HFFc6 (cell line): ENCODE results near the gene FBXL12. TPM values are rescaled to one million over a fixed set of nuclear protein-coding genes. Genes with fewer than 3 reads are reported as not detected.

Experiments used
- DNase-seq: peaks from one replicate; pipeline ENCODE4 v3.0.0-alpha.2; 2018
- H3K27ac Mint-ChIP-seq: 2 replicates; pipeline ENCODE4 v1.8.0; 2020; ENCODE audit warnings: mild to moderate bottlenecking, mixed read lengths
- H3K27me3 Mint-ChIP-seq: 2 replicates; pipeline ENCODE4 v1.8.0; 2021; ENCODE audit warnings: mild to moderate bottlenecking, moderate library complexity, mixed read lengths; ENCODE audit not compliant: insufficient read depth
- H3K36me3 Mint-ChIP-seq: 2 replicates; pipeline ENCODE4 v1.8.0; 2021; ENCODE audit warnings: low read depth, mixed read lengths
- H3K4me1 Mint-ChIP-seq: 2 replicates; pipeline ENCODE4 v1.8.0; 2020; ENCODE audit warnings: low read depth, mixed read lengths
- H3K4me3 Mint-ChIP-seq: 2 replicates; pipeline ENCODE4 v1.8.0; 2020; ENCODE audit warnings: mild to moderate bottlenecking, moderate library complexity, mixed read lengths
- H3K9me3 Mint-ChIP-seq: 2 replicates; pipeline ENCODE4 v1.8.0; 2020; ENCODE audit warnings: mild to moderate bottlenecking, mixed read lengths
- long read RNA-seq: library from polyadenylated mRNA; unstranded; transcript quantifications from one replicate; pipeline ENCODE4 v2.0.0, GENCODE V29; 2019
- total RNA-seq, 6 experiments: library from RNA; stranded (reverse); fragmentation: NEBNext Ultra II Directional; extraction: Animal tissue kit (Norgen Biotek cat#: 25700); gene quantifications; 2 replicates in 1 of 6; 3 replicates in 5 of 6; pipeline ENCODE4 v1.2.3, GENCODE V29; 2021
- TF ChIP-seq, protein P1 (sequence below): fragments of 200-600 bp; sonication (generic); IDR thresholded peaks from 2 replicates; pipeline ENCODE4 v1.5.0; 2021; ENCODE audit warnings: antibody characterized with exemption, mild to moderate bottlenecking

The FBXL12 gene
- 10 to 100 TPM; 25.2 to 29.0 (median 27.2) TPM for total RNA-seq
- long read RNA-seq, transcript FBXL12-201 (3 exons, 1,852 nt) = major isoform, 33 of 61 reads
- long read RNA-seq, transcript FBXL12-206 (3 exons, 1,843 nt) = minor isoform, 5 of 61 reads
- long read RNA-seq, partial matches to known transcripts = 3 of 61 reads
- long read RNA-seq, other reads (novel, unspliced or antisense) = 3 of 61 reads

DNA sequence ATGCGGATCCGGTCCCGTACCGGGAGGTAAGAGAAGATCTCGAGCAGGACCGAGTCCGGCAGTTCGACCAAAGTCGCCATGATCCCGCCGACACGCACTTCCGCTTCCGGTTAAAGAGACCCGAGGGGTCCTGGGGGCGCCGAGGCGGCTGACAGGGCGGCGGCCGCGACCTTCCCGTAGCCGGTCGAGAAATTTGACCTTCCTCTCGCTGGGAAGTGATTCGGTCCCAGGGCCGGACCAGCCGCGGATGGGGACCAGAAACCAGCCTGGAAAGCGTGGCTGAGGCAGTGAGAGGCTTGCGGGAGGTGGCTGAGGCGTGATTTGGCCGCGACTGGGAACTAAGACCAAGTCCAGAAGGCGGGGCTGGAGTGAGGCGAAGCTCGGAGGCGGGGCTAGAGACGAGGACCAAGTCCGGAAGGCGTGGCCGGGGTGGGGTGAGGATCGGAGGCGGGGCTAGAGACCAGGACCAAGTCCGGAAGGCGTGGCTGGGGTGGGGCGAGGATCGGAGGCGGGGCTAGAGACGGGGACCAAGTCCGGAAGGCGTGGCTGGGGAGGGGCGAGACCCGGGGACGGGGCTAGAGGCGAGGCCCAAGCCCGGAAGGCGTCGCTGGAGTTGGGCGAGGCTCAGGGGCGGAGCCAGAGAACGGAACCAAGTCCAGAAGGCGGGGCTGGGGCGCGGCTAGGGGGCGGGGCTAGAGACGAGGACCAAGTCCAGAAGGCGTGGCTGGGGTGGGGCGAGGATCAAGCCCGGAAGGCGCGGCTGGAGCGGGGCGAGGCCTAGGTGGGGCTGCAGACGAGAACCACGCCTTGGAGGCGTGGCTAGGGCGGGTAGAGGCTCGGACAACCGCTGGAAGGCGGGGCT lies at the start of gene FBXL12:
Gene FBXL12, minus strand, starts transcription at position 346 of the 862 bp plus-strand sequence. Its CDS starts 266 bp downstream, at position 80.
- Mint-ChIP-seq H3K27ac (peak within 1 kb of the TSS; percentile 95), H3K9me3 (no peaks in the 10 kb centered on the region), H3K36me3 (peaks cover 18% of the 10 kb centered on the region), H3K4me1 (peaks cover 27% of the 10 kb centered on the region), H3K4me3 (peak within 1 kb of the TSS; percentile 94), H3K27me3 (peaks cover 1% of the 10 kb centered on the region)
- TF ChIP-seq, protein P1, sequence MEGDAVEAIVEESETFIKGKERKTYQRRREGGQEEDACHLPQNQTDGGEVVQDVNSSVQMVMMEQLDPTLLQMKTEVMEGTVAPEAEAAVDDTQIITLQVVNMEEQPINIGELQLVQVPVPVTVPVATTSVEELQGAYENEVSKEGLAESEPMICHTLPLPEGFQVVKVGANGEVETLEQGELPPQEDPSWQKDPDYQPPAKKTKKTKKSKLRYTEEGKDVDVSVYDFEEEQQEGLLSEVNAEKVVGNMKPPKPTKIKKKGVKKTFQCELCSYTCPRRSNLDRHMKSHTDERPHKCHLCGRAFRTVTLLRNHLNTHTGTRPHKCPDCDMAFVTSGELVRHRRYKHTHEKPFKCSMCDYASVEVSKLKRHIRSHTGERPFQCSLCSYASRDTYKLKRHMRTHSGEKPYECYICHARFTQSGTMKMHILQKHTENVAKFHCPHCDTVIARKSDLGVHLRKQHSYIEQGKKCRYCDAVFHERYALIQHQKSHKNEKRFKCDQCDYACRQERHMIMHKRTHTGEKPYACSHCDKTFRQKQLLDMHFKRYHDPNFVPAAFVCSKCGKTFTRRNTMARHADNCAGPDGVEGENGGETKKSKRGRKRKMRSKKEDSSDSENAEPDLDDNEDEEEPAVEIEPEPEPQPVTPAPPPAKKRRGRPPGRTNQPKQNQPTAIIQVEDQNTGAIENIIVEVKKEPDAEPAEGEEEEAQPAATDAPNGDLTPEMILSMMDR = no peak
- peak; percentile 99 for DNase-seq

GRCh38 chr19:9865732-9866501 lies 47.0 kb upstream of the FBXL12 start:
- no peaks in the 10 kb centered on the region for H3K4me1 Mint-ChIP-seq
- H3K27me3 Mint-ChIP-seq = peaks cover 13% of the 10 kb centered on the region
- TF ChIP-seq, protein P1 = no peak
- no peak overlapping the region for H3K27ac Mint-ChIP-seq
- no peaks in the 10 kb centered on the region for H3K9me3 Mint-ChIP-seq
- H3K4me3 Mint-ChIP-seq = no peak overlapping the region
- no peaks in the 10 kb centered on the region for H3K36me3 Mint-ChIP-seq
- no peak for DNase-seq

GRCh38 chr19:9863759-9864158 lies 44.9 kb upstream of the FBXL12 start:
- TF ChIP-seq, protein P1 = no peak
- H3K9me3 Mint-ChIP-seq = no peaks in the 10 kb centered on the region
- H3K4me1 Mint-ChIP-seq = no peaks in the 10 kb centered on the region
- peaks cover 17% of the 10 kb centered on the region for H3K27me3 Mint-ChIP-seq
- no peak for DNase-seq
- no peak overlapping the region for H3K27ac Mint-ChIP-seq
- no peaks in the 10 kb centered on the region for H3K36me3 Mint-ChIP-seq
- no peak overlapping the region for H3K4me3 Mint-ChIP-seq

- DNase-seq = no peak
- H3K4me1 Mint-ChIP-seq = no peaks in the 10 kb centered on the region
- H3K27ac Mint-ChIP-seq = no peak overlapping the region
- H3K9me3 Mint-ChIP-seq = no peaks in the 10 kb centered on the region
- no peak overlapping the region for H3K4me3 Mint-ChIP-seq
- no peaks in the 10 kb centered on the region for H3K36me3 Mint-ChIP-seq
- peaks cover 17% of the 10 kb centered on the region for H3K27me3 Mint-ChIP-seq
- TF ChIP-seq, protein P1 = no peak
Observed at GRCh38 chr19:9862938-9863337, 44.1 kb upstream of the FBXL12 start.

DNA sequence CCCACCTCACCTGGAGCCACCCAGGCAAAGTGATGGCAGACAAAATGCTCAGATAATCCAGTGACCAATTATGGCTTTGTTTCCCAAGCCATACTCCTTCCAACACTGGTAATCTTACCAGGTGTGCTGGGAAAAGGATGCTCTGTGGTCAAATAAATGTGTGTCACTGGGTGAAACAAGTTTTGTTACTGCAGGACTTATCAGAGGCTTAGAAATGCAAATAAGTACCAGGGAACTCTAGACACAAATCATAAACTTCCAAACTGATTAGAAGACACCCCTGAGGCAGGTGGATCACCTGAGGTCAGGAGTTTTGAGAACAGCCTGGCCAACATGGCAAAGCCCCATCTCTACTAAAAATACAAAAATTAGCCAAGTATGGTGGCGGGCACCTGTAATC lies 42.6 kb upstream of the FBXL12 start:
- H3K27me3 Mint-ChIP-seq = peaks cover 18% of the 10 kb centered on the region
- no peaks in the 10 kb centered on the region for H3K9me3 Mint-ChIP-seq
- no peaks in the 10 kb centered on the region for H3K36me3 Mint-ChIP-seq
- DNase-seq = no peak
- H3K4me1 Mint-ChIP-seq = no peaks in the 10 kb centered on the region
- no peak overlapping the region for H3K27ac Mint-ChIP-seq
- TF ChIP-seq, protein P1 = no peak
- no peak overlapping the region for H3K4me3 Mint-ChIP-seq
